NCI-H1092 treated with DMSO at 0.1 percent for 48 hours (cell line): ENCODE results near the gene USH1C.

ENCODE experiments used
- DNase-seq: peaks from one replicate; lab custom pipeline; 2025; lab: John Stamatoyannopoulos, UW

USH1C gene

DNA sequence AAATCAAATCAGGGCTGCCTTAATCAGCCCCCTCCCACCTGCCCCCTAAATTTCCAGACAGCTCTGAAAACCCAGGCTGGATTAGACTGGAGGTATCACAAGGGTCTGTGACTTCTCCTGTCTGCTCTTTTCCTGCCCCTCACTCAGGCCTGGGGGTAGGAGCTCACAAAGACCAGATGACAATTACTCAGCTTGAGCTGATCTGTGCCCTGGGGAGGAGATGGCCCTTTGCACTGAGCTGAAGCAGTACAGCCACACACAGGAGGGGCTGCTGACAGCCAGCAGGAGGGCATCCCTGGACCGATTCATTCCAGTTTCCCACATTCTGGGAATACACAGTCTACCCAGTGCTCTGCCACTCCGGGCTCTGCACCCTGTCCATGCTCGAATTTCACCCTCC is 71.7 kb downstream of the USH1C start:
- DNase-seq, result no peak

DNA sequence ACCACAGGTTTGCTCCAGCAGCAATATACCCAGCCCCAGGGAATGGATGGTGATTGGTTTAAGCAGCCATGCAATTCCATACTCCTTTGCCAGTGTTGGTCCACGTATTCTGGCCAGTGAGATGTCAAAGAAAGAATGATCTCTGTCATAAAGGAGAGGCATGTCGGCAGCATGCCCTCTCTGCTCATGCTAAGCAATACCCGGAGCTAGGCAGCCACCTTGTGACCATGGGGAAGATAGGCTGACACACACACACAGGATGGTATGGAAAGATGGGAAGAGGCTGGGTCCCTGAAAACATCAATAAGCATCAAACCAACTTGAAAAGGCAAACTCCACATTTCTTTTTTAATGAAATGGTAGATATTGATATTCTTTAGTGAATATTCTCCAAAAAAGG is 72.7 kb downstream of the USH1C start:
- DNase-seq, result no peak

DNA sequence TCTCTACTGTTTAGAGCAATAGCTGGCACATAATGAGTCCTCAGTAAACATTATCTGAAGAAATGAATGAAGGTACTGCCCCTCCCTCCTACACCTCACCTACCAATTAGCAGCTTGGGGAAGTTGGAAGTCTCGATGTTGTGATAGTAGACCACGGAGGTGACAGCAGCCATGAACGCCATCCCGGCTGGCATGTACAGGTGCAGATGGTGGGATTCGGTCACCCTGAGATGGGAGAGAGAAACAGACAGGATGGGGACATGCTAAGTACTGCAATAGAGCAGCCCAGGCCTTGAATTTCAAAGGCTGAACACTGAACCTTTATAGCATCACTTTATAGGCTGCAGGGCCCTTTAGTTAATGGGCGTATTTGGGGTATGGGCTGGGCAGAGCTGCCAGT is 74.2 kb downstream of the USH1C start:
- DNase-seq, result no peak

DNA sequence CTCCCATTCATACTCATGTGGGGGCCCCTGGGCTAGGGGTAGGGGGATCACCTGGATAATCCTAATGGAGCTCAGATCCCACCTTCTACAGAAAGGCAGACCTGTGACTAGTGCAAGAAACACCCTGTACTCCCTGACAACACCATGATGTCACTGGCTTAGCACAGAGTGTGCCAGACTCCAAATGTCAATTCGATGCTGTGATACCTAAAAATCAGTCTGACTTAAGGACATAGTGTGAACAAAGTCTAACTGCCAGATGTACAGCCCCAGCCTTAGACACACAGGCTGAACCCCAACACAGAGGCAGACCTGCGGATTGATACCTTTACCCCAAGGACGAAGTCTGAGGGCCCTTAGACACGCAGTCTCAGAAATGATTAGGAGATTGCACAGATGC is 76.1 kb downstream of the USH1C start:
- no peak for DNase-seq

DNA sequence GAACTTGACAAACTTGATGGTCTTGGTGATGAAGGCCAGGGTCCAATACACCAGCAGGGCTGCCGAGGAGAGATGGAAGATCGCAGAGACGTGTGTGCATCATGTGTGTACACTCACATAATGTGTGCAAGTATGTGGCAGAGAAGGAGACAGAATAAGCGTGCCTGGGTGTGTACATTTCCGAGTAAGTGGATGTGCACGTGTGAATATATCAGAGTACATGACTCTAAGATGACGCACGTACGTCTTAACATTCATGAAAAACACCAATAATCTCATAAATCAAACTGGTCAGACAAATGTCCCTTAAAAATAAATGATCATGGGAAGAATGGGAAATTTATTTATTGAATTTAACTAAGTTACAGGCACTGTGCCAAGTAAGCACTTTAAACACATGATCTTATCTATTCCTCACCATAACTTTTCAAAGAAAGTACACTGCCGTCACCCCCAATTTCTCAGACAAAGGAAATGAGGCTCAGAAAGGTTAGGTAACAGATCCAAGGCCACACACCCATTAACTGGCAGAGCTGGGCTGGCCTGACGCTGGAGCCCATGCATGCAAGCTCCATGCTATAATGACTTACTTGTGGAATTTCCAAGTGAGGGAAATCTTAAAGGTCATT is 80.6 kb downstream of the USH1C start:
- DNase-seq, result no peak

- no peak for DNase-seq
Observed at GRCh38 chr11:17462940-17463339, 81.3 kb downstream of the USH1C start.

DNA sequence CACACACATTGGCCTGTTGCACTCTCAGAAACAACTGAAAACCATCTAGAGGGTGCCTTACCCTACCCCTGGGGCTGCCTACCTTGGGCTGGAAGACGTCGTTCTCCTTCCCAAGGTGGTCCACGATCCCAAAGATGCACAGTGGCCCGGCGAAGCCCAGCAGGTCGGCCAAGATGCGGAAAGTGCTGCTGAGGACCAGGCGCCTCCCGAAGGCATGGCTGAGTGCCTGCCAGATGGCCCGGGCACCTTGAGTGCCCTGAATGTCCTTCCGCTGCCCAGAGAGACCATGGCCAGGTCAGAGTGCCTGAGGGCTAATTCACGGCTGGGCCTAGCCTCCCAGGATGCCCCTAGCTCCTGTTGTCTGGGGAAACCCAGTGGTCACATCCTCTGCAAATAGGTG is 83.8 kb downstream of the USH1C start:
- DNase-seq, result no peak

DNA sequence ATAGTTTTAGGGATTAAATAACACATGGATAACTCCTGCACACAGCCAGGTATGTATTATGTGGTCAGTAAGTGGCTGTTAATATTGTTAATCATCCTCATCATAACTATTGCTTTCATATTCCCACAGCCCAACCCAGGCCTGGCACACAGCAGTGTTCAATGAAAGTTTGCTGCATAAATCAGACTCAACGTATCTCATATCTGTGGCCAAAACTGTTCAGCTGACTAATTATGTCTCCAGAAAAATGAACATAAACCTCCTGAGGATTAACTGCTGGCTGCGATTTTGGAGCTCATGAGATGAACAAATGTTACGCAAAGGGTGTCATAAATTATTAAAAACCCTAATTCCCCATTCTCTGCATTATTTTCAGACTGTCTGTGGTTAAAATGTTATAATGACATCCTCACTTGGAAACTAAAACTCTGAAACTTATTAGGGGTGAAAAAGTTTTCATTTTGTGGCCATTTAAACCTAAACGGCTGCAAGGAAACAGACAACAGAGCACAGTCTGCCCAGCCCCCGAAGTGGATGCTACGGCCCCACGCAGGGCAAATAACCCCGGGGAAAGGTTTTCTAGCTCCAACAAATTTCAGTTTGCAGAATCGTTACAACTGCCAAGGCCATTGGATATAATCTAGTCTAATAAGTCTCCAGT is 84.8 kb downstream of the USH1C start:
- DNase-seq, result no peak

GRCh38 chr11:17458268-17458667 is 85.9 kb downstream of the USH1C start:
- DNase-seq, result no peak

GRCh38 chr11:17457396-17458173 is 86.6 kb downstream of the USH1C start:
- no peak for DNase-seq

DNA sequence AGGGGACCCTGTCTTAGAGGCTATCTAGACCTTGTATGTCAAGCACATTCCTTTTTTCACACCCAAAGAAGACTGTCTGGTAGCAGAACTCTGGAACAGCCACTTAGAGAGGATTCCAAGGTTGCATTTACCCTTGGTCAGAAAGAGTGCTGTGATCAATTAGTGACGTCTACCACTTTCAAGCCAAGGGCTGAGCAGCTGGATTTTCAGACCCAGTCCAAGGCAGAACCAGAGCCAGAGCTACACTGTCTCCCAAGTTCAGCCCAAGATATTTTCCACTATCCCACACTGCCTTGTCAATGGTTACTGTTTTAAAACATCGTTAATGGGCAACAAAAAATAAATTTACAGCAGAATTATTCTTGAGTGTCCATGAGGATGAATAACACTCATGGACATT is 91.5 kb downstream of the USH1C start:
- no peak for DNase-seq

DNA sequence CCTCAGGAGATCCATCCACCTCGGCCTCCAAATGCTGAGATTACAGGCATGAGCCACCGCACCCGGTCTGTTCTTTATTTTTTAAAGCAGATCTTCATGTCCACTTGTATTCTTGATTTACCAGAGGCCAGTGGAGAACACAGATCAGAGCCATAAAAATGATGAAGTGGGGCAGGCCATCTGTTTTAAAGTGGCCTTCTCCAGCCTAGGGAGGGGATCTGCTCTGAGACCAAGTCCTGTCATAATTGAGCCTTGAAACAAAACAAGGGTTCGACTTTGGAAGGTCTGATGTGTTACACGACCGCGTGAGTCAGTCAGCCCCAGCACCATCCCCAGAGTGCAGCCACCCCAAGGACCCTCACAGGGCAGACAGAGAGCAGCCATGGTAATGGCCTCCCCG is 95.1 kb downstream of the USH1C start:
- DNase-seq, result peak; percentile 30

- DNase-seq, result no peak
Observed at GRCh38 chr11:17446482-17446881, 97.7 kb downstream of the USH1C start.

GRCh38 chr11:17445240-17445795 is 98.9 kb downstream of the USH1C start:
- DNase-seq, result no peak

DNA sequence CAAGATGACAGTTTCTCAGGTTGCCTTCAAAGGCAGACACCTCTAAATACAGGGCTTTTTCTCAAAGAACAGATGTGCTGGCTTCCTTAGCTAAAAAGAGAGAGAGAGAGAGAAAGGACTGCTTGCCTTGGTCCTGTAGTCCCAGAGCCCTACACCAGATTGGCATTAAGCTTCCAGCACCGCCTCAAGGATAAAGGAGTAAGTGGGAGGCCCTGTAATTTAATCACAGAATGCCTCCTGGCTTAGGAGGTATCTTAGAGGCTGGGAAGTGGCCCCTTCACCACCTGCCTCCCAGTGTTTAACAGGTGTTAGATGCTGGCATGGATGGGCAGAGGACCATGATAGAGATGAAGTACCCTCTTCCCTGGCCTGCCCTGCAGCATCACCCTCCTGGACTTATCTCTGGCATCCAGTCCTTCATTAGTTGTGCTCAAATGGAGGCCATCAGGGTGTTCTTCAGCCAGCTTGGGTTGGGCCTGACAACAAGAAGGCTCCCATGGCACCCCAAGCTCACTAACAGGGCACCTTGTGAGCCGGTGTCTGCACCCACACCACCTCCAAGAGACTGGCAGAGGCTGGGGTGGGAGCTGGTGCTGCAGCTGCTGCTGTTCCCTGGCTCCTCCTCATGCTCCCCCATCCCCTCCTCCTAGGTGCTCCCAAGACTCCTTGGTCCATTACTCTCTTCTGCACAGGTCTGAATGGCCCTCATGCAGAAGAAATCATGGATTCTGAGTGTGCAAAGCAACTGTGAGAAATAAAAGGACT is 100.1 kb downstream of the USH1C start:
- DNase-seq, result no peak
